NOMO-1 (cell line): ENCODE measurements around the gene OLA1.

ENCODE experiments used
- DNase-seq, 2 experiments: peaks; one replicate each; lab custom pipeline; 2025; ENCODE audit not compliant: unreplicated experiment in 2 of 2; lab: John Stamatoyannopoulos, UW

OLA1 gene

DNA sequence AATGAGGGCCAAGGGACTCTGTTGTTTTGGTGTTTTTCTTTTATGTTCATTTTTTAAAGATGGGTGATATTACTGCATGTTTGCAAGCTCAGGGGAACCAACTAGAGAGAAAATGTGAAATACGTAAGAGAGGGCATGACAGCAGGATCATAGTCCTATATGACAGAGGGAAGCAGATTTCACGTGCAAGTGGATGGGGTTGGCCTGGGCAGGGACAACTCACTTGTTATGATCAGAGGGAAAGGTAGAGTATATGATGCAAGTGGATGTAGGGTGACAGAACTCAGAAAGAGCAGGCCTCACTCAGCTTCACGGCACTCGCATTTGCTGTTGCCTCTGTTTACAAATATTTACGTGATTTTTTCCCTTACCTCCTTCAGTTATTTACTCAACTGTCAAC is 67.0 kb downstream of the OLA1 start:
- DNase-seq = no peak

DNA sequence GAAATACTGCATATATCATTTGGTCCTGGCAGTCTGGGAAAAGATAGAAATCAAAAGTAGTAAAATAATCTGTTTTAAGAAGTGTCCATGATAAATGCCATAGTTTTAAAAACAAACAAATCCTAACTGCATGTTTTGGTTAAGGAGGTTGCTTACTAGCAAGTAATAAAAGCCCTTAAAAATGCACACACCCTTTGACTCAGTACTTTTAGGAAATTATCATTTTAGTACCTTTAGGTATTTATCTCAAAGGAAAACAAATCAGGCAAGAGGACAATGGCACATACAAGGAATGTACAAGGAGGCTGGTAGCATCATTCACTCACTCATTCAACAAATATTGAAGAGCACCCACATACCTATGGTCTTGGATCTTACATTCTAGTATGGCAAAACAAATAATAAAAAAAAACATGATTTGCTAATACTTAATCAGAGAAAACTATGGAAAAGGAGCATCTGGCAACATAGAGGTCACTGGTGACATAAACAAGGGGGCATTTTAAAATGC is 67.6 kb downstream of the OLA1 start:
- DNase-seq = no peak

DNA sequence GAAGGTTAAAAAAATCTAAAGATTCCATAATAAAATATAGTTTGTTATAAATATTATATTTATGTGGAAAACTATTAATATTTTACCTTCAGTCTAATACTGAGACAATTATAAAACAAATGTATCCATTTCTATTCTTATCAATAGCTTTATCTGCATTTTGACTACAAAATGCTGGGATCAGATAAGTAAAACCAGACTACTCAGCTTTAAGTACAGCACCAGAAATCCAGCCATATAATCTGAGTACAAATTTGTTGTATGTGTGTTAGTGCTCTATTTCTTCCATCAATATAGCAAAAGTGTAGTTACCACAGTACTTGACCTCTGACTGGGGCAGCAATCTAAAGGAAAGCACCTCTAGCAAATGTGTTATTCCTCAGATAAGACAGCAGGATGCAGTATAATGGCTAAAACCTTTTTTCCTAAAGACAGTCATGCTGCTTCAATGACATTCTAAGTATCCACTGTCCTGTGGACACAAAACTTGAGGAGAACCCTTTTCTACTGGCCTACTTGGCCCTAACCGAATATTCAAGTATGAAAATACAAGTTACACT is 68.1 kb downstream of the OLA1 start:
- no peak for DNase-seq

DNA sequence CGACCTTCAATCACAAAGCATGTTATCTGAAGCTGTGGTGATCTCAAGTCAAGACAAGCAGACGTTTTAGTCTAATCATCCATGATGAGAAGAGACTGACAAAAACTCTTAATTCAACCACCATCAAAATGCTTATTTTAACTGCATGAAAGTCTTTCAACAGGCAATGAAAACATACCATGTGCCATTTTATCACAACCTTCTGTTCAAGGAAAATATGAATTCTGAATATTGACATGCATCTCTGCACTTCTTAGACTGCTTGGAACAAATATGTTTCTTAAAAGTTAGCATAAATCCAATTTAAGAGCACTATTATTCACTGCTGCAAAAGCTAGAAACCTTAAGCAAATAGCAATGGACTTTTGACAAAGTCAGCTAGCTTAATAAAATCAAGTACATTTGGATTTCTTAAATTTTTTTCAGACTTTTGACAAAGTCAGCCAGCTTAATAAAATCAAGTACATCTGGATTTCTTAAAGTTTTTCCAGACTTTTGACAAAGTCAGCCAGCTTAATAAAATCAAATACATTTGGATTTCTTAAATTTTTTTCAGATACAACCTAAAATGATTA is 70.9 kb downstream of the OLA1 start:
- DNase-seq = no peak

- DNase-seq = no peak
These were observed 71.4 kb downstream of the OLA1 start for GRCh38 chr2:174176898-174177297.

GRCh38 chr2:174174741-174175140 is 73.6 kb downstream of the OLA1 start:
- DNase-seq = no peak

- DNase-seq = no peak
These were observed 75.5 kb downstream of the OLA1 start for GRCh38 chr2:174172802-174173355.

DNA sequence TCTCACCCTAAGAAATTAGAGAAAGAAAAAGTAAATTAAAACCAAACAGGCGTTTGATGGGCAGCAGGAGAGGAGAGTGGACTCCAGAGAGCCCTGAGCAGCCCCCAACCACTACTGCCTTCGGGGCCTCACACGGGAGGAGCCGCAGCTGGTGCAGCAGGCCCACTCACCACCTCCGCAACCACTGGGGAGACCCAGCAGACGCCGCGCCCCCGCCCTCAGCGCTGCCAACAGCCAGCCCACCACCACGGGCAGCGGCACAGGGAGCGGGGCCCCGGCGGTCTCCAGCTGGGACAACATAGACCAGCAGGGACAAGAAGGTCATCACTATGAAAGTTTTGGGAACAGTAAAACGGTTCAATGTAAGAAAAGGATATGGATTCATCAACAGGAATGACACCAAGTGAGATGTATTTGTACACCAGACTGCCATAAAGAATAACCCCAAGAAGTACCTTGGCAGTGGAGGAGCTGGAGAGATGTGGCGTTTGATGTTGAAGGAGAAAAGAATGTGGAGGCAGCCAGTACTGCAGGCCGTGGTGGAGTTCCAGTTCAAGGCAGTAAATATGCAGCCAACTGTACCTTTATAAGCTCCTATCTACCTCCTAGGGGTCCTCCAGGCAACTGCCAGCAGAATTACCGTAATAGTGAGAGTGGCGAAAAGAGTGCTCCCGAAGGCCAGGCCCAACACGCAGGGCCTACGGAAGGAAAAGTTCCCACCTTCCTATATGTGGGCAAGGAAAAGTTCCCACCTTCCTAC is 76.5 kb downstream of the OLA1 start:
- no peak for DNase-seq

GRCh38 chr2:174169372-174169771 is 79.0 kb downstream of the OLA1 start:
- DNase-seq = no peak

DNA sequence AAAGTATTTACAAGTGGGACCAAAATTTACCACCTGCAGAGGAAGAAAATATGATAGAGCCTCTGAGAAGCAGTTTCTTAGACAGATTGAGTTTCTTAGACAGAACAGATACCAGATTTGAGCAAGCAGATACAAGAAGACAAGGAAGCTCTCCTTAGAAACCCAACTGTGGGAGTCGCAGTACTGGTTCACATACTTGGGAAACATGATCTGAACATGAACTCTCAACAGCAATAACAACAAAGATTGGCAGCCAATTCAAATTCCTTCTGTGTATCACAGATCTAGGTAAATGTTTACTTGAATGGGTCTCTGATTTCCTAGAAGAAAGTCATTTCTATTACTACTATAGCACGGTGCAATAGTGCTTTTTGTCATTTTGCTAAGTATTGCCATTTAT is 82.1 kb downstream of the OLA1 start:
- no peak for DNase-seq

- DNase-seq = no peak
These were observed 86.8 kb downstream of the OLA1 start for GRCh38 chr2:174161490-174161889.

- DNase-seq = peak in 1 of 2 experiments; percentile 4
These were observed 90.3 kb downstream of the OLA1 start for GRCh38 chr2:174158003-174158402.

DNA sequence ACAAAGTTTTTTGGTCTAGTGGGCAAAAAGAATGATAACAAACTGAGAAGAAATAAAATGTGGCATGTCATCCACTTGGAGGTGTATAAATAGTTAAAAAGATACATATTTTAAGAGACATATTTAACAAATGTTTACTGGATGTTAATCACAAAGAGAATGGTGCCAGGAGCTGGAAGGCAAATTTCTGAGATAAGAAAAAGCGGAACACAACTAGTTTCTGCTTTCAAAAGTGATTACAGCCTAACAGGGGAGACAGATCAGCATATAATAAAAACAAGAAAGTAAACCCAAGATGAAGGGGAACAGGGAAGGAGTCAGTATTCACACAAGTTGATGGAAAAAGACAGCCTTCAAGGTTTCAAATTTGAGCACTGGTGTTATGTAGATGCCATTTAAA is 91.3 kb downstream of the OLA1 start:
- DNase-seq = peak in 1 of 2 experiments; percentile 29

- DNase-seq = peak in 1 of 2 experiments; percentile 14
These were observed 94.3 kb downstream of the OLA1 start for GRCh38 chr2:174153757-174154680.

DNA sequence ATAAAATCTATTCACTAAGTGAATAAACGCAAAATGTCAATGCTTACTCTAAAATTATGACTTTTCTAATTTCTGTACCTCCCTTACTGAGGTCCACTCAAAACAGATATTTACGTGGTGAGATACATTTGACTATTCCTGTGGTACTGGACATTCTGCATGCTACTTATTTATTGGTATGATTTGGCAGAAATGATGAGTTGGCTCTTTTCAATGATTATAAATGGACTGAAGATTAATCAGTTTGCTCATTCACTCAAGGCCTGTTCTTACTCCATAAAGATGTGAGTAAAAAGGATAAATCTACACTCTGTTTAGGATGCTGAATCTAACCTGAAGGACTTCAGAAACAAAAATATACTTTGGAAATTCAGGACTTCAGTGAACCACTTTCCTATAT is 98.8 kb downstream of the OLA1 start:
- no peak for DNase-seq

- DNase-seq = no peak
These were observed 99.5 kb downstream of the OLA1 start for GRCh38 chr2:174148833-174149232.

GRCh38 chr2:174145827-174146226 is 102.5 kb downstream of the OLA1 start:
- DNase-seq = peak in 1 of 2 experiments; percentile 12

DNA sequence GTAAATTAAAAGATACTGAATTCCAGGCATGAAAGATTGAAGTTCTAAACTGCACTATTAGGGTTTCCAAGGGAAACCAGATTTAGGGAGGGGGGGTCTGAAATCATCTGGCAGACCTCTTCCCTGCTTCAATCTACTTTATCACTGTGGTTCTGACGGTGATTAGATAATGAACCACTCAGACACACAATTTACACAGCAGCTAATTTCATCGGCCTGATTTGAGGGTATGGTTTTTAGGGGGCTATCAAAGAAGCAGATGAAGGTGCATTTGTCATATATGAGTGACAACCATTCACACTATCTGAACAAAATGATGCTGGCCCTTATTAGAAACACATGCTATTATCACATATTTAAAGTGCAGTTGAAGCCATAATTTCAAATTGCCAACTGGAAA is 106.0 kb downstream of the OLA1 start:
- no peak for DNase-seq

- no peak for DNase-seq
These were observed 110.2 kb downstream of the OLA1 start for GRCh38 chr2:174138161-174138560.

- DNase-seq = no peak
These were observed 112.4 kb downstream of the OLA1 start for GRCh38 chr2:174135981-174136380.

GRCh38 chr2:174125090-174125489 is 123.2 kb downstream of the OLA1 start:
- DNase-seq = no peak
